ENCODE results near the gene NYAP2. TPM values are rescaled to one million over a fixed set of nuclear protein-coding genes. Genes with fewer than 3 reads are reported as not detected.

NYAP2 gene
- total RNA-seq, 1 experiment from 2014 or later, result not detected

DNA sequence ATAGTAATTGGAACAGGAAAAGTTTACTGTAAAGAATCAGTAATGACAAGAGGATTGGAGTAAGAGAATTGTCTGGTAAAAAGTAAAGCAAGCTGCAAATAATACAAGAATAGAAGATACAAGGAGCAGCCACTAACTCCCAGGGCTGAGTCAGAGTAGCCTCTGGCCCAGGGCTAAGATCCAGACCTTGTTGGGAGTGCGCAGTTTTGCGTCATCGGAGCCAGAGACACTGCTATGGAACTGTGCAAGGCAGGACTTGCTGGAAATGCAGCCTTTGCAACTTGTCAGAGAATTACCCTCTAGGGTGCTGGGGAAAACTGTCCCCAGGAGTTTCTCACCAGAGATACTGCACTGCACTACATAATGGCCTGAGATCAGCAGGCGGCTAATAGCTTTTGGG is 135.2 kb downstream of the NYAP2 start:
- no peak for ATAC-seq
- TF ChIP-seq ZNF219 (CRISPR knock-in tag; IDR thresholded peaks at IDR 0.05; ENCODE audit: borderline replicate concordance) (no peak), NR1H2 (CRISPR knock-in tag; IDR thresholded peaks at IDR 0.05) (no peak), ATF1 (CRISPR knock-in tag; IDR thresholded peaks at IDR 0.05) (no peak), ERG (CRISPR knock-in tag; IDR thresholded peaks at IDR 0.05) (no peak), NFATC4 (CRISPR knock-in tag; IDR thresholded peaks at IDR 0.05) (no peak), ZNF263 (CRISPR knock-in tag; IDR thresholded peaks at IDR 0.05; ENCODE audit: low read depth) (no peak), MYBL2 (CRISPR knock-in tag; IDR thresholded peaks at IDR 0.05) (no peak), ZNF423 (CRISPR knock-in tag; IDR thresholded peaks at IDR 0.05) (no peak), GTF2I (CRISPR knock-in tag; conservative IDR thresholded peaks at IDR 0.05) (no peak), FOXJ3 (CRISPR knock-in tag; IDR thresholded peaks at IDR 0.05; ENCODE audit: borderline replicate concordance) (no peak), TCF7 (CRISPR knock-in tag; IDR thresholded peaks at IDR 0.05; ENCODE audit: low read depth) (no peak), NFYB (CRISPR knock-in tag; conservative IDR thresholded peaks at IDR 0.05; ENCODE audit: low read depth) (no peak)
- Mint-ChIP-seq H3K4me3 (no peak overlapping the region), H3K36me3 (0 out of 2 replicates have a peak, but pooled peaks cover 3% of the 10 kb centered on the region), H3K9me3 (peaks cover 17% of the 10 kb centered on the region), H3K4me1 (no peaks in the 10 kb centered on the region), H3K27me3 (ENCODE audit: low read depth) (no peaks in the 10 kb centered on the region), H3K27ac (no peak overlapping the region)
- ChIA-PET CTCF (no interaction called here), POLR2A (no interaction called here)
- no peak for DNase-seq (ENCODE audit: low spot score)

DNA sequence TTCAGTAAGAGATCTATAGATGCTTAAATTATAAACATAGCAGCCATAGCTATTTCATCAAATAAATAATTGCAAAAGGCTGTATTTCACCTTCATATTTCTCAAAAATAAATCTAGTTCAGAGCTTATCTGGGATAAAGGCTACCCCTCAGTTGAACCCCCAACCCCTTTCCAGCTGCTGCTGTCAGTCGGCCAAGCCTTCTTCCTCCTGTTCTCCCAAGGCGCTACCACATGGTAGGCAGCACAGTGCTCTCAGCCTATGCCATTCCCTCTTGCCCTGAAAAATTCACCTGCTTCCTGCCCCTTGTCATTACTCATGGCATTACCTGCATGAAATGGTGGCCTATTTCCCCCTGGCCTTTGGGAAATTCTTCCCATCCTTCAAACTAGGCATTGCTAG is 136.5 kb downstream of the NYAP2 start:
- Mint-ChIP-seq H3K4me1 (no peaks in the 10 kb centered on the region), H3K27ac (no peak overlapping the region), H3K4me3 (no peak overlapping the region), H3K36me3 (0 out of 2 replicates have a peak, but pooled peaks cover 3% of the 10 kb centered on the region), H3K27me3 (ENCODE audit: low read depth) (no peaks in the 10 kb centered on the region), H3K9me3 (peaks cover 20% of the 10 kb centered on the region)
- TF ChIP-seq CREB1 (CRISPR knock-in tag; IDR thresholded peaks at IDR 0.05) (no peak), ZBTB21 (CRISPR knock-in tag; IDR thresholded peaks at IDR 0.05; ENCODE audit: borderline replicate concordance) (no peak), ZNF121 (CRISPR knock-in tag; IDR thresholded peaks at IDR 0.05) (no peak), IRF2 (CRISPR knock-in tag; IDR thresholded peaks at IDR 0.05; ENCODE audit: borderline replicate concordance, low read depth) (no peak), OVOL2 (CRISPR knock-in tag; IDR thresholded peaks at IDR 0.05; ENCODE audit: borderline replicate concordance) (no peak), GABPB1 (CRISPR knock-in tag; IDR thresholded peaks at IDR 0.05) (no peak), NFYB (CRISPR knock-in tag; conservative IDR thresholded peaks at IDR 0.05; ENCODE audit: low read depth) (no peak), SOX15 (CRISPR knock-in tag; IDR thresholded peaks at IDR 0.05) (no peak), SMAD3 (CRISPR knock-in tag; IDR thresholded peaks at IDR 0.05; ENCODE audit: borderline replicate concordance) (no peak), NFATC4 (CRISPR knock-in tag; IDR thresholded peaks at IDR 0.05) (no peak)
- TF ChIP-seq, protein P1, sequence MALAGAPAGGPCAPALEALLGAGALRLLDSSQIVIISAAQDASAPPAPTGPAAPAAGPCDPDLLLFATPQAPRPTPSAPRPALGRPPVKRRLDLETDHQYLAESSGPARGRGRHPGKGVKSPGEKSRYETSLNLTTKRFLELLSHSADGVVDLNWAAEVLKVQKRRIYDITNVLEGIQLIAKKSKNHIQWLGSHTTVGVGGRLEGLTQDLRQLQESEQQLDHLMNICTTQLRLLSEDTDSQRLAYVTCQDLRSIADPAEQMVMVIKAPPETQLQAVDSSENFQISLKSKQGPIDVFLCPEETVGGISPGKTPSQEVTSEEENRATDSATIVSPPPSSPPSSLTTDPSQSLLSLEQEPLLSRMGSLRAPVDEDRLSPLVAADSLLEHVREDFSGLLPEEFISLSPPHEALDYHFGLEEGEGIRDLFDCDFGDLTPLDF (CRISPR knock-in tag; IDR thresholded peaks at IDR 0.05), result no peak
- TF ChIP-seq, protein P2, sequence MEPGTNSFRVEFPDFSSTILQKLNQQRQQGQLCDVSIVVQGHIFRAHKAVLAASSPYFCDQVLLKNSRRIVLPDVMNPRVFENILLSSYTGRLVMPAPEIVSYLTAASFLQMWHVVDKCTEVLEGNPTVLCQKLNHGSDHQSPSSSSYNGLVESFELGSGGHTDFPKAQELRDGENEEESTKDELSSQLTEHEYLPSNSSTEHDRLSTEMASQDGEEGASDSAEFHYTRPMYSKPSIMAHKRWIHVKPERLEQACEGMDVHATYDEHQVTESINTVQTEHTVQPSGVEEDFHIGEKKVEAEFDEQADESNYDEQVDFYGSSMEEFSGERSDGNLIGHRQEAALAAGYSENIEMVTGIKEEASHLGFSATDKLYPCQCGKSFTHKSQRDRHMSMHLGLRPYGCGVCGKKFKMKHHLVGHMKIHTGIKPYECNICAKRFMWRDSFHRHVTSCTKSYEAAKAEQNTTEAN (CRISPR knock-in tag; IDR thresholded peaks at IDR 0.05), result no peak
- TF ChIP-seq, protein P3, sequence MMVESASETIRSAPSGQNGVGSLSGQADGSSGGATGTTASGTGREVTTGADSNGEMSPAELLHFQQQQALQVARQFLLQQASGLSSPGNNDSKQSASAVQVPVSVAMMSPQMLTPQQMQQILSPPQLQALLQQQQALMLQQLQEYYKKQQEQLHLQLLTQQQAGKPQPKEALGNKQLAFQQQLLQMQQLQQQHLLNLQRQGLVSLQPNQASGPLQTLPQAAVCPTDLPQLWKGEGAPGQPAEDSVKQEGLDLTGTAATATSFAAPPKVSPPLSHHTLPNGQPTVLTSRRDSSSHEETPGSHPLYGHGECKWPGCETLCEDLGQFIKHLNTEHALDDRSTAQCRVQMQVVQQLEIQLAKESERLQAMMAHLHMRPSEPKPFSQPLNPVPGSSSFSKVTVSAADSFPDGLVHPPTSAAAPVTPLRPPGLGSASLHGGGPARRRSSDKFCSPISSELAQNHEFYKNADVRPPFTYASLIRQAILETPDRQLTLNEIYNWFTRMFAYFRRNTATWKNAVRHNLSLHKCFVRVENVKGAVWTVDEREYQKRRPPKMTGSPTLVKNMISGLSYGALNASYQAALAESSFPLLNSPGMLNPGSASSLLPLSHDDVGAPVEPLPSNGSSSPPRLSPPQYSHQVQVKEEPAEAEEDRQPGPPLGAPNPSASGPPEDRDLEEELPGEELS (CRISPR knock-in tag; IDR thresholded peaks at IDR 0.05), result no peak
- ChIA-PET POLR2A (no interaction called here), CTCF (no interaction called here)
- no peak for DNase-seq (ENCODE audit: low spot score)
- no peak for ATAC-seq

Measured in WTC11 (cell line).